Right atrium auricular region (tissue), 2 donors: Measurements from ENCODE around the gene ZC2HC1B. TPM values are rescaled to one million over a fixed set of nuclear protein-coding genes. Genes with fewer than 3 reads are reported as not detected.
"Not testable (repeated sequence)": the region's sequence is repeated elsewhere in the genome, so short reads cannot be mapped to it uniquely, and the experiment has no call there.

Experiments used
- DNase-seq: peaks from one replicate; pipeline ENCODE4 v3.0.0-alpha.2; 2019; ENCODE audit warnings: low spot score
- H3K27ac ChIP-seq, 2 donors: fragments of 200-600 bp; sonication (generic); 1 replicate in 1 of 2; 2 replicates in 1 of 2; pipeline ENCODE4 v1.5.1; 2016 to 2019
- H3K27me3 ChIP-seq, 2 donors: fragments of 200-600 bp; sonication (generic); one replicate each; pipeline versions ENCODE4 v1.5.1 to v1.6.0; 2017 to 2019
- H3K36me3 ChIP-seq: fragments of 200-600 bp; sonication (generic); one replicate; pipeline ENCODE4 v1.5.1; 2016
- H3K4me1 ChIP-seq, 2 donors: fragments of 200-600 bp; sonication (generic); one replicate each; pipeline versions ENCODE4 v1.5.1 to v1.6.0; 2017 to 2019
- H3K4me3 ChIP-seq, 2 donors: fragments of 200-600 bp; sonication (generic); 1 replicate in 1 of 2; 2 replicates in 1 of 2; pipeline ENCODE4 v1.5.1; 2017 to 2019; ENCODE audit warnings: mild to moderate bottlenecking in 1 of 2, moderate library complexity in 1 of 2
- H3K9me3 ChIP-seq, 2 donors: fragments of 200-600 bp; sonication (generic); one replicate each; pipeline ENCODE4 v1.5.1; 2019
- CTCF ChIP-seq, 2 donors: fragments of 200-600 bp; sonication (generic); IDR thresholded peaks; one replicate each; pipeline ENCODE4 v1.5.1; 2019; ENCODE audit warnings: antibody characterized with exemption in 2 of 2
- total RNA-seq, 2 donors: library from RNA; depleted of rRNA; stranded (reverse); fragments of >200 nt; gene quantifications; one replicate each; pipeline ENCODE4 v1.1.0, GENCODE V29; 2016

Gene ZC2HC1B
- total RNA-seq, 2 donors from 2014 or later: not detected

GRCh38 chr6:143902827-143903226, 38.6 kb downstream of the ZC2HC1B start:
- Histone ChIP-seq H3K9me3 (no peaks in the 10 kb centered on the region), H3K27ac (no peak overlapping the region), H3K4me3 (no peak overlapping the region), H3K4me1 (peaks cover 0 to 16% of the 10 kb centered on the region in 2 donors), H3K36me3 (no peaks in the 10 kb centered on the region), H3K27me3 (no peaks in the 10 kb centered on the region)
- TF ChIP-seq CTCF (IDR thresholded peaks at IDR 0.05): no peak
- DNase-seq: no peak

- Histone ChIP-seq H3K4me3 (no peak overlapping the region), H3K36me3 (no peaks in the 10 kb centered on the region), H3K9me3 (peaks cover 0 to 7% of the 10 kb centered on the region in 2 donors), H3K27me3 (no peaks in the 10 kb centered on the region), H3K27ac (no peak overlapping the region), H3K4me1 (no peaks in the 10 kb centered on the region)
- no peak for DNase-seq
- no peak for TF ChIP-seq CTCF (IDR thresholded peaks at IDR 0.05)
These were observed 46.8 kb downstream of the ZC2HC1B start for GRCh38 chr6:143911028-143911427.

GRCh38 chr6:143912671-143913070, 48.4 kb downstream of the ZC2HC1B start:
- no peak for DNase-seq

GRCh38 chr6:143917026-143917425, 52.8 kb downstream of the ZC2HC1B start:
- H3K4me3 ChIP-seq, DNase-seq, H3K27ac ChIP-seq, H3K36me3 ChIP-seq, H3K4me1 ChIP-seq, H3K27me3 ChIP-seq: not testable (repeated sequence)
- H3K9me3 ChIP-seq: peaks cover 0 to 13% of the 10 kb centered on the region in 2 donors

More at GRCh38 chr6:143912671-143913070, 48.4 kb downstream of the ZC2HC1B start:
- Histone ChIP-seq H3K4me1 (no peaks in the 10 kb centered on the region), H3K27me3 (no peaks in the 10 kb centered on the region), H3K9me3 (peaks cover 0 to 11% of the 10 kb centered on the region in 2 donors), H3K4me3 (no peak overlapping the region), H3K36me3 (no peaks in the 10 kb centered on the region), H3K27ac (no peak overlapping the region)
- TF ChIP-seq CTCF (IDR thresholded peaks at IDR 0.05): no peak

- H3K4me1 ChIP-seq: no peaks in the 10 kb centered on the region
- no peaks in the 10 kb centered on the region for H3K27me3 ChIP-seq
- DNase-seq: no peak
- H3K4me3 ChIP-seq: no peak overlapping the region
- H3K9me3 ChIP-seq: peaks cover 0 to 18% of the 10 kb centered on the region in 2 donors
- H3K27ac ChIP-seq: no peak overlapping the region
- no peak for TF ChIP-seq CTCF (IDR thresholded peaks at IDR 0.05)
- H3K36me3 ChIP-seq: no peaks in the 10 kb centered on the region
These were observed 64.6 kb downstream of the ZC2HC1B start for GRCh38 chr6:143928853-143929252.

- no peak for DNase-seq
- H3K27me3 ChIP-seq: no peaks in the 10 kb centered on the region
- H3K4me3 ChIP-seq: no peak overlapping the region
- H3K4me1 ChIP-seq: no peaks in the 10 kb centered on the region
- no peaks in the 10 kb centered on the region for H3K36me3 ChIP-seq
- no peak overlapping the region for H3K27ac ChIP-seq
- peaks cover 0 to 18% of the 10 kb centered on the region in 2 donors for H3K9me3 ChIP-seq
- TF ChIP-seq CTCF (IDR thresholded peaks at IDR 0.05): no peak
These were observed 65.7 kb downstream of the ZC2HC1B start for GRCh38 chr6:143929975-143930374.
